A549 (cell line): Measurements from ENCODE around the gene ZNF638. TPM values are rescaled to one million over a fixed set of nuclear protein-coding genes. Genes with fewer than 3 reads are reported as not detected.

Experiments
- ATAC-seq, 2 experiments: fragments of 200-7000 bp in 1 of 2; fragments of >200 bp in 1 of 2; cut with Nextera tagmentation in 1 of 2; cut with Tn5 transposase in 1 of 2; 3 replicates each; pipeline versions ENCODE4 v1.8.0 to v1.9.1; 2018 to 2020; ENCODE audit warnings: mild to moderate bottlenecking in 1 of 2, moderate library complexity in 1 of 2
- CTCF ChIA-PET: fragments of 300-600 bp; sonication (Branson Sonifier 250); formaldehyde crosslinking; extraction: SDS; loops from one replicate; lab custom pipeline; 2021; ENCODE audit warnings: antibody characterized with exemption, inconsistent platforms; lab: Yijun Ruan, JAX
- POLR2A ChIA-PET: fragments of 350-600 bp; formaldehyde crosslinking; extraction: SDS; loops from one replicate; lab custom pipeline; 2021; ENCODE audit warnings: antibody characterized with exemption, inconsistent platforms; lab: Yijun Ruan, JAX
- DNase-seq, 2 experiments: peaks; one replicate each; pipeline versions ENCODE4 v3.0.0 to v3.0.0-alpha.2; 2011 to 2016; ENCODE audit warnings: low read depth in 1 of 2, low spot score in 1 of 2
- FAIRE-seq: peaks from 2 replicates; lab custom pipeline; 2011; peaks lifted over from hg19 to GRCh38; lab: Jason Lieb, UNC
- H3K27ac ChIP-seq, 2 experiments: fragments of >200 bp; sonication (Bioruptor Twin); formaldehyde crosslinking; 3 replicates each; pipeline ENCODE4 v1.5.1; 2016 to 2017
- H3K4me1 ChIP-seq: fragments of >200 bp; sonication (Bioruptor Twin); formaldehyde crosslinking; 3 replicates; pipeline ENCODE4 v1.6.1; 2016
- H3K4me2 ChIP-seq: fragments of >200 bp; sonication (Bioruptor Twin); formaldehyde crosslinking; 3 replicates; pipeline ENCODE4 v1.6.1; 2016
- H3K4me3 ChIP-seq: fragments of >200 bp; sonication (Bioruptor Twin); formaldehyde crosslinking; 3 replicates; pipeline ENCODE4 v1.5.1; 2016
- H3K9me3 ChIP-seq: fragments of >200 bp; sonication (Bioruptor Twin); formaldehyde crosslinking; 3 replicates; pipeline ENCODE4 v1.6.1; 2016
- CTCF ChIP-seq: fragments of >200 bp; sonication (Bioruptor Twin); formaldehyde crosslinking; IDR thresholded peaks from 3 replicates; pipeline ENCODE4 v1.5.1; 2016
- E2F6 ChIP-seq: IDR thresholded peaks from 2 replicates; pipeline ENCODE4 v1.6.1; 2012; ENCODE audit warnings: low read depth, borderline replicate concordance
- EHF ChIP-seq: fragments of 250-450 bp; sonication (Bioruptor Pico); IDR thresholded peaks from 2 replicates; pipeline ENCODE4 v1.5.0; 2020; ENCODE audit warnings: mild to moderate bottlenecking
- FOSL2 ChIP-seq, 2 experiments: fragments of 450-650 bp in 1 of 2; fragments of >200 bp in 1 of 2; sonication (Bioruptor Twin) in 1 of 2; formaldehyde crosslinking; IDR thresholded peaks; 2 replicates each; pipeline versions ENCODE4 v1.5.0 to v1.6.1; 2016 to 2020; ENCODE audit warnings: mild to moderate bottlenecking in 1 of 2, moderate library complexity in 1 of 2
- HDAC2 ChIP-seq: fragments of 200-600 bp; sonication (generic); IDR thresholded peaks from 2 replicates; pipeline ENCODE4 v1.6.1; 2016
- JUN ChIP-seq, 2 experiments: fragments of >200 bp; sonication (Bioruptor Twin); formaldehyde crosslinking; IDR thresholded peaks; 2 replicates in 1 of 2; 3 replicates in 1 of 2; pipeline ENCODE4 v1.6.1; 2016 to 2017
- MAFK ChIP-seq: fragments of 450-650 bp; IDR thresholded peaks from 2 replicates; pipeline ENCODE4 v1.6.1; 2014; ENCODE audit not compliant: partially characterized antibody
- MAX ChIP-seq: IDR thresholded peaks from 2 replicates; pipeline ENCODE4 v1.6.1; 2012
- MAZ ChIP-seq: fragments of 150-350 bp; IDR thresholded peaks from 2 replicates; pipeline ENCODE4 v1.6.1; 2014; ENCODE audit warnings: antibody characterized with exemption, low read depth, low read length, borderline replicate concordance
- PBX3 ChIP-seq: IDR thresholded peaks from 2 replicates; pipeline ENCODE4 v1.6.1; 2012
- RARB ChIP-seq: fragments of 250-450 bp; sonication (Bioruptor Pico); IDR thresholded peaks from 2 replicates; pipeline ENCODE4 v1.8.0; 2021; ENCODE audit warnings: mild to moderate bottlenecking, moderate library complexity
- REST ChIP-seq: fragments of 200-600 bp; sonication (generic); IDR thresholded peaks from 2 replicates; pipeline ENCODE4 v1.6.1; 2016; ENCODE audit warnings: antibody characterized with exemption, mild to moderate bottlenecking, moderate library complexity
- ZC3H11A ChIP-seq: fragments of 450-650 bp; IDR thresholded peaks from 2 replicates; pipeline ENCODE4 v1.6.1; 2014; ENCODE audit warnings: antibody characterized with exemption, mild to moderate bottlenecking
- WGBS: methylation state at CpG from one replicate; pipeline ENCODE4 v1.1.6; 2017; ENCODE audit errors: missing lambda C conversion rate; 5-methylcytosine and 5-hydroxymethylcytosine counted together
- polyA plus RNA-seq, 4 experiments: library from polyadenylated mRNA; depleted of rRNA in 3 of 4; stranded (reverse); fragments of >200 nt; fragmentation: RNase III in 1 of 4; extraction: RNeasy Plus Mini Kit Qiagen cat#74134 plus additional on column Dnase treatment in 1 of 4; gene quantifications; 2 replicates in 3 of 4; 3 replicates in 1 of 4; pipeline ENCODE4 v1.2.3, GENCODE V29; 2011 to 2017

ZNF638 gene
- polyA plus RNA-seq, 2 of the 4 experiments (the other 2 are of a cell fraction): 74.2 to 160 TPM

GRCh38 chr2:71465961-71466300, 134.3 kb downstream of the ZNF638 start:
- FAIRE-seq: no peak
- 53% methylated on average over 23 of the region's 23 CpGs for WGBS
- H3K4me2 ChIP-seq: peak overlapping the region; percentile 100
- no peaks in the 10 kb centered on the region for H3K9me3 ChIP-seq
- DNase-seq: no peak
- CTCF ChIA-PET: interaction anchor here (2.3 to 14.8 kb wide), 4 partner anchors 10 to 43 kb away, joined by 8 to 311 read pairs (median 60); no protein-coding TSS in a partner anchor
- TF ChIP-seq PBX3: no peak
- TF ChIP-seq CTCF: no peak
- no peak for TF ChIP-seq JUN (IDR thresholded peaks at IDR 0.05)
- no peak for TF ChIP-seq REST
- TF ChIP-seq RARB (CRISPR knock-in tag): no peak
- TF ChIP-seq ZC3H11A: no peak
- TF ChIP-seq MAZ: no peak
- no peak for TF ChIP-seq E2F6
- no peak for TF ChIP-seq MAX
- TF ChIP-seq EHF (CRISPR knock-in tag): no peak
- no peaks in the 10 kb centered on the region for H3K4me1 ChIP-seq
- H3K27ac ChIP-seq: peak overlapping the region in 1 of 2 experiments; percentile 79; a peak in 3 of 6 replicates
- peak overlapping the region; percentile 57 for H3K4me3 ChIP-seq
- no peak for ATAC-seq
- POLR2A ChIA-PET: no interaction called here

GRCh38 chr2:71466301-71467179, 135.0 kb downstream of the ZNF638 start:
- ATAC-seq (peak; percentile 55 to 78), FAIRE-seq (no peak)
- H3K27ac ChIP-seq: peak overlapping the region; percentile 30 to 79; a peak in 5 of 6 replicates
- TF ChIP-seq FOSL2 (IDR thresholded peaks at IDR 0.05): no peak
- TF ChIP-seq FOSL2 (CRISPR knock-in tag; IDR thresholded peaks at IDR 0.05): no peak
- TF ChIP-seq MAFK: peak; percentile 36
- peak; percentile 72; the same call in 1 of the 2 replicates for TF ChIP-seq HDAC2
- peak; percentile 39; the same call in 1 of the 2 replicates for TF ChIP-seq MAX
- TF ChIP-seq, all 56 proteins: peak for 3
- Histone ChIP-seq H3K9me3 (no peaks in the 10 kb centered on the region), H3K4me2 (peak overlapping the region; percentile 100), H3K4me1 (no peaks in the 10 kb centered on the region), H3K4me3 (peak overlapping the region; percentile 57)
- peak; percentile 41 to 46 for DNase-seq
- POLR2A ChIA-PET: no interaction called here
- CTCF ChIA-PET: interaction anchor here (0.7 to 14.8 kb wide), 6 partner anchors 10 to 537 kb away, joined by 3 to 311 read pairs (median 6); no protein-coding TSS in a partner anchor
- 11% methylated on average over 46 of the region's 78 CpGs for WGBS
